Uterus (tissue), 2 donors: ENCODE measurements around the gene ZNF598.

Experiments used
- POLR2A ChIP-seq, 2 donors: fragments of 450-650 bp; IDR thresholded peaks; one replicate each; pipeline ENCODE4 v1.6.1; 2016; ENCODE audit warnings: antibody characterized with exemption in 2 of 2, mild to moderate bottlenecking in 1 of 2, moderate library complexity in 1 of 2
- TF ChIP-seq, protein P1 (sequence below), 4 experiments: fragments of 200-600 bp in 2 of 4; fragments of 450-650 bp in 2 of 4; sonication (generic) in 2 of 4; IDR thresholded peaks; one replicate each; pipeline ENCODE4 v1.5.1; 2016 to 2019; ENCODE audit warnings: antibody characterized with exemption in 4 of 4, mild to moderate bottlenecking in 2 of 4, moderate library complexity in 1 of 4

DNA sequence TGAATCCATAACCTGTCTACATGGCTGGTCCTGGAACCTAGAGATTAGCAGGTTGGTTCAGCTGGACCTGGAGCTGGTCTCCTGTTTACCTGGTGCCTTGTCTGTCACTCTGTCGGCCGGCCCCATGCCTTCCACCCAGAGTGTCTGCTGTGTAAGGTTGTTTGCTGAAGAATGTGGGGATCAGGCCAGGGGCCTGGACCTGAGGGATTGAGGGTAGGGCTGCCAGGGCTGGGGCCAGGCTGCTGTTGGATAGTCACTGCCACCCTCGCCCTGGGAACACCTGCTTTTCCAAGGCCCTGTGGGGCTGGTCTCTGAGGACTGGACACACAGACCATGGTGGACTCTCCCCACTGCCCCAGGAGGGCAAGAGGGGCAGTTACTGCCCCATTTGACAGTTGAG, 18.5 kb upstream of the ZNF598 start:
- no peak for TF ChIP-seq POLR2A (IDR thresholded peaks at IDR 0.05)
- TF ChIP-seq, protein P1, sequence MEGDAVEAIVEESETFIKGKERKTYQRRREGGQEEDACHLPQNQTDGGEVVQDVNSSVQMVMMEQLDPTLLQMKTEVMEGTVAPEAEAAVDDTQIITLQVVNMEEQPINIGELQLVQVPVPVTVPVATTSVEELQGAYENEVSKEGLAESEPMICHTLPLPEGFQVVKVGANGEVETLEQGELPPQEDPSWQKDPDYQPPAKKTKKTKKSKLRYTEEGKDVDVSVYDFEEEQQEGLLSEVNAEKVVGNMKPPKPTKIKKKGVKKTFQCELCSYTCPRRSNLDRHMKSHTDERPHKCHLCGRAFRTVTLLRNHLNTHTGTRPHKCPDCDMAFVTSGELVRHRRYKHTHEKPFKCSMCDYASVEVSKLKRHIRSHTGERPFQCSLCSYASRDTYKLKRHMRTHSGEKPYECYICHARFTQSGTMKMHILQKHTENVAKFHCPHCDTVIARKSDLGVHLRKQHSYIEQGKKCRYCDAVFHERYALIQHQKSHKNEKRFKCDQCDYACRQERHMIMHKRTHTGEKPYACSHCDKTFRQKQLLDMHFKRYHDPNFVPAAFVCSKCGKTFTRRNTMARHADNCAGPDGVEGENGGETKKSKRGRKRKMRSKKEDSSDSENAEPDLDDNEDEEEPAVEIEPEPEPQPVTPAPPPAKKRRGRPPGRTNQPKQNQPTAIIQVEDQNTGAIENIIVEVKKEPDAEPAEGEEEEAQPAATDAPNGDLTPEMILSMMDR (IDR thresholded peaks at IDR 0.05), result no peak
